GM12874 (cell line): ENCODE results near the gene FBXO5.

Experiments used
- CTCF ChIP-seq: IDR thresholded peaks from 2 replicates; pipeline ENCODE4 v1.5.1; 2011; ENCODE audit warnings: low read depth, mild to moderate bottlenecking, control low read depth, low read length, moderate library complexity; ENCODE audit not compliant: insufficient read depth

FBXO5 gene

GRCh38 chr6:152982904-152983636 lies at the start of gene FBXO5:
Gene FBXO5 (minus strand): TSS chr6:152983041. CDS start chr6:152982959, 82 bp downstream.
- no peak for TF ChIP-seq CTCF

GRCh38 chr6:153032255-153032882 lies 49.5 kb upstream of the FBXO5 start:
- no peak for TF ChIP-seq CTCF

DNA sequence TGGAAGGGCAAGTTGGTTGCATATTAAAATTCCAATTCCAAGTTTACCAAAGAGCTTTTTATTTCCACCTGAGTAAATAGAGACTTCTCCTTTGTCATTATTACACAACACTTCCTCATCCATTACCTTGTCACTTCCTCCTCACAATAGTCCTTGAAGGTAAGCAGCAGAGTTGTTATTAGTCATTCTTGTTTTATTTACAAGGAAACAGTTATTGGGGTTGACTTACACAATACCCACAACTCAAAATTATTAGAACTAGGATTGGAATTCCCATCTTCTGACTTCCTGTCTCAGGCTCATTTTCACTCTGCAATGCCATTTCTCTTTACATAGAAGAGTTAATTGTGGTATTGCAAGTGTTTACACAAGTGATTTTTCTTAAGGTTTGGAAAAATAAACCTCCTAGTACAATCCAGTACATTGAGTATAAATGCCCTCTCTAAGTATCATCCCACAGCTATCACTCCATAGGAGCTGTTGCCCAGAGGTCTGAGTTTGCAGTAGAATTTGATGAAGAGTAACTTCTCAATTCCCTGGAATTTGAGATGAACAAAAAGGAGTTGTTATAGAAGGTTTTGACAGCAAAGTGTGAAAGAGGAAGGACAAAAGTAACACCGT lies 48.6 kb upstream of the FBXO5 start:
- TF ChIP-seq CTCF: no peak

GRCh38 chr6:153028963-153029362 lies 46.1 kb upstream of the FBXO5 start:
- TF ChIP-seq CTCF: no peak

GRCh38 chr6:153028286-153028685 lies 45.4 kb upstream of the FBXO5 start:
- TF ChIP-seq CTCF: no peak

DNA sequence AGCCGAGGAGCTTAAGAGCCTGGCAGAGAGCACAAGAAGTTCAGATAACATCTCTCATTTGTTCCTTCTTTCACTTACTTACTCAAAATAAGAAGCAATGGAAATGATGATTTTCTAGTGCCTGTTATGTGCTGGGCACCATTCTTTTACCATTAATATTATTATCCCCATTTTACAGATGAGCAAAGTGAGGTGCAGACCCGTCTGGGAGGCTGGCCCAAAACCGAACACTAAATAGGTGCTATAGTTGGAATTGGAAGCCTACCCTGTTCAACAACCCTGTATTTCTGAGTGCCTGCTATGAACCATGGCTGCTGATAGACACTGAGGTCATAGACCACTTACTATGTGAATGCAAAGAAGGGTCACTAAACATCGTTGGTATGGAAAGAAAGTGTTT lies 44.6 kb upstream of the FBXO5 start:
- TF ChIP-seq CTCF: no peak

- TF ChIP-seq CTCF: no peak
Observed at GRCh38 chr6:153024709-153025017, 41.8 kb upstream of the FBXO5 start.
